ENCODE measurements around the gene SULF2.

The SULF2 gene

DNA sequence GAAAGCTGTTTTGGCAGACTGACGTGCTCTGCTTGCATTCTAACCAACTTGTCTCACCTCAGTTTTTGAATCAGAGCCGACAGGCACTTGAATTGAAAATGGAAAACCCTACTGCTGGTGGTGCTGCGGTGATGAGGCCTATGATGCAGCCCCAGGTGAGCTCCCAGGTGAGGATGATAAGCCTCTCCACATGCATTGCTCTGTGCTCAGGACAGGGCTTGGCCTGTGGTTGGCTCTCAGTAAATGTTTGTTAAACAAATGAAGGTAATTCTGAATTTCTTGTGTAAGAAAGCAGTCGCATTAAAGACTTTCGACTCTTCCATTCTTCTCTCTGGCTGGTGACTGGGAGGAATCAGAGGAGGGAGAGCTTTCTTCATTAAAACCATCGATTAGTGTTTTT is 136.3 kb downstream of the SULF2 start:
- no peak for DNase-seq (ENCODE audit: low read depth in 2 of 2)

DNA sequence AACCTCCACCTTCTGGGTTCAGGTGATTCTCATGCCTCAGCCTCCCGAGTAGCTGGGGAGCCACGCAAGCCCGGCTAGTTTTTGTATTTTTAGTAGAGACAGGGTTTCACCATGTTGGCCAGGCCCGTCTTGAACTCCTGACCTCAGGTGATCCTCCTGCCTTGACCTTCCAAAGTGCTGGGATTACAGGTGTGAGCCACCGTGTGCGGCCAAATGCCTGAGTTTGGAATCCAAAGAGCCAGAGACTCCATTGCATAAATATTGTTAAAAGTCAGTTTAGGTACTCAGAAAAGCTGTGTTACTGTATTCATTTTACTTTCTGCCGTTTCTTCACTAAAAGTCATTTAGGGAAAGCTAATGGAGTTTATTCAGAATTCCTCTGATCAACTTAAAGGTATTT is 137.3 kb downstream of the SULF2 start:
- no peak for DNase-seq (ENCODE audit: low read depth in 2 of 2)

DNA sequence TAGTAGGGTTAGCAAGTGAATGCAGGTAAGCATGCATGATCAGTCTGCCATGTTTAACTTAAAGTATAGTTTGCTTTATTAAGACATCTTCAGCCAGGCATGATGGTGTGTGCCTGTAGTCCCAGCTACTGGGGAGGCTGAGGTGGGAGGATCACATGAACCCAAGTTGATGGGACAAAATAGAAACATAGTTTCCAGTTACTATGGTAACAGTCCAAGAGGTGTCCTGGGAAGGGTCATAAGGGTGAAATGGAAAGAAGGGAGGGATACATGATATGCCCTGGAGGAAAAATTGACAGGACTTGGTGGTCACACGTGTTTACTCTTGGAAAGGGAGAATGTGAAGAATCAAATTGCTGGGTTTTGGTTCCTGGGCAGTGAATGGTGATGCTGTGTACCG is 139.6 kb downstream of the SULF2 start:
- no peak for DNase-seq (ENCODE audit: low read depth in 2 of 2)

DNA sequence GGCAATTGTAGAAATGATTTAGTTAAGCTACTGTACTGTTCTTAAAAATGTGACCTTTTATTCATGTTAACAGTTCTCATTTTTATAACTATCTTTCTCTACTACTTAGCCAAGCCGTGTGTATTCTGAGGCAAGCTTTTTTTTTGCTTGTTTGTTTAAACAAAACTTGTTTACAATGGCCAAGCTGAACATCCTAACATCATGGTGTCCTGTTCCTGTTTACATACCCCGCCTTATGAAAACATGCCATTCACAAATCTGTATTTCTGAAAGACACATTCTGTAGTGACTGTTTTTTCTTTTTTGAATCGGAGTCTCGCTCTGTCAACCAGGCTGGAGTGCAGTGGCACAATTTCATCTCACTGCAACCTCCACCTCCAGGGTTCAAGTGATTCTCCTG is 142.7 kb downstream of the SULF2 start:
- DNase-seq (ENCODE audit: low read depth in 2 of 2) = no peak

DNA sequence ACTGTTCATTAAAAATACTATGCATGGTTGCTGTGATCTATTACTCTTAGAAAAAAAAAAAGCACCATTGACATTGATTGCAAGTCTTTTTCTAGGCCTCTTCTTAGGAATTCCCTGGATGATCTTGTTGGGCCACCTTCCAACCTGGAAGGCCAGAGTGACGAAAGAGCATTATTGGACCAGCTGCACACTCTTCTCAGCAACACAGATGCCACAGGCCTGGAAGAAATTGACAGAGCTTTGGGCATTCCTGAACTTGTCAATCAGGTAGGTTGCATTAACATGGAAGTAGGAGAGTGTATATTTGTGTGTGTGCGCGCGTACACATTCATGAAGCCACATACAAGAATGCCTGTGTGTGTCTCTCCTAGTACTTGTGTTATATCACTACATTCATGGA is 143.2 kb downstream of the SULF2 start:
- DNase-seq (ENCODE audit: low read depth in 2 of 2) = no peak

DNA sequence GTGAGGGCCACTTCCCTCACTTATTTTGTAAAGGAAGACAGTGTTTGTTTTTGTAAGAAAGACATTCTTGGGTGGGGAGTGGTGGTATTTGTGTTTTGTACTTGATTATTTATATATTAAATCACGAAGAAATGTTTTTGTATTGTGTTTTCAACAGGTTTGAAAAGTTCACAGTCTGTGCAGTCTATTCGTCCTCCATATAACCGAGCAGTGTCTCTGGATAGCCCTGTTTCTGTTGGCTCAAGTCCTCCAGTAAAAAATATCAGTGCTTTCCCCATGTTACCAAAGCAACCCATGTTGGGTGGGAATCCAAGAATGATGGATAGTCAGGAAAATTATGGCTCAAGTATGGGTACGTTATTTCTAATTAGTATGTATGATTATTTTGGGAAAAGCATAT is 146.4 kb downstream of the SULF2 start:
- DNase-seq (ENCODE audit: low read depth in 2 of 2) = no peak

DNA sequence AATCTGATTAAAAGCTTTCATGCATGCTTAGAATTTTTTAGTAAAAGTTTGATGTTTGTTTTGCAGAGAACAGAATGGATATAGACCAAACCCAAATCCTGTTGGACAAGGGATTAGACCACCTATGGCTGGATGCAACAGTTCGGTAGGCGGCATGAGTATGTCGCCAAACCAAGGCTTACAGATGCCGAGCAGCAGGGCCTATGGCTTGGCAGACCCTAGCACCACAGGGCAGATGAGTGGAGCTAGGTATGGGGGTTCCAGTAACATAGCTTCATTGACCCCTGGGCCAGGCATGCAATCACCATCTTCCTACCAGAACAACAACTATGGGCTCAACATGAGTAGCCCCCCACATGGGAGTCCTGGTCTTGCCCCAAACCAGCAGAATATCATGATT is 150.0 kb downstream of the SULF2 start:
- DNase-seq (ENCODE audit: low read depth in 2 of 2) = no peak

DNA sequence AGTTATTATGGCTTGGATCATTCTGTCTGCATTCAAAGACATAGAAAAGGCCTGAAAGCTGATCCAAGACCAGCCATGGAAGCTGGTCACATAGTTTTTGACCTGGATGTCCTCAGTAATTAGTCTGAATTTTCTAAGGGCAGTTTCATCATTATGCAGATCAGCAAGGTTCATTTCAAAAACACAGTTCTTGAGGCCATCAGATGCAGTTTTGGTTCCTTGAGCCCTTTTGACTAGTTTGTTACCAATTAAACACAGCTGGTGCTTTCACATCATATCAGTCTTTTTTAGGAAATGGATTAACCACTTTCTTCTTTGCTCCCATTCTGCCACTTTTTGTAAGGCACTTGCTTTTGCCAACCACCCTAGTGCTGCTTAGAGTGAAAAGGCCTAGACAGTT is 154.2 kb downstream of the SULF2 start:
- no peak for DNase-seq (ENCODE audit: low read depth in 2 of 2)

DNA sequence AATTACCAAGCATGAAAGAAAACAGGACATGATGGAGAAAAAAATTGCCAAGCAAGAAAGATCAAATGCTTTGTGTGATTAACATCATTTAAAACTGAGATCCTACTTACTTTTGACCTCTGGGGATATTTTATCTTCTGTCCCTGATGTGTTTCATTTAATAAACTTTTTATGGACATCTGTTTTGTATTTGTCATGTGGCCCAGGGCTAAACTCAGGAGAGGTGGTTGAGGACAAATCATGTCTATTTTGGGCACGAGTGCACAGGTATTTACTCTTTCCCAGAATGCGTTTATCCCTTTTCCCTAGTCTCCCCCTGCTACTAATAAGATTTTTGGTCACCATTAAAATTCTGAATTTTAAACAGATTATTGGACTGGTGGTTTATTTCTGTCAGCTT is 155.4 kb downstream of the SULF2 start:
- no peak for DNase-seq (ENCODE audit: low read depth in 2 of 2)

DNA sequence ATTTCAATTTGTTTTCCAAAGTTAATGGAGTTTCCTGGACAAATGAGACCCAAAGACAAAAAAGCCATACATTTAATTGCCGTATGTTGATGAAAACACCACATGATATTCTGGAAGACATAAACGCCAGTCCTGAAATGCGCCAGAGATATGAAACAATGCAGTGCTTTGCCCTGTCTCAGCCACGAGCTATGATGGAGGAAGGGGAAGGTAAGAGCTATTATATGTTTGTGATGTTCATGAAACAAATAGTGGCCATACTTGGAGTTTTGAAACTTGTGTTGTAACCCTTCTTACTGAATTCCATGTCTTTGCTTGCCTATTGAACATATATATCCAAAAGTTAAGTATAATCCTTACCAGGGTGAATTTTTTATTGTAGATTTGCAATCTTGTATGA is 157.7 kb downstream of the SULF2 start:
- no peak for DNase-seq (ENCODE audit: low read depth in 2 of 2)

DNA sequence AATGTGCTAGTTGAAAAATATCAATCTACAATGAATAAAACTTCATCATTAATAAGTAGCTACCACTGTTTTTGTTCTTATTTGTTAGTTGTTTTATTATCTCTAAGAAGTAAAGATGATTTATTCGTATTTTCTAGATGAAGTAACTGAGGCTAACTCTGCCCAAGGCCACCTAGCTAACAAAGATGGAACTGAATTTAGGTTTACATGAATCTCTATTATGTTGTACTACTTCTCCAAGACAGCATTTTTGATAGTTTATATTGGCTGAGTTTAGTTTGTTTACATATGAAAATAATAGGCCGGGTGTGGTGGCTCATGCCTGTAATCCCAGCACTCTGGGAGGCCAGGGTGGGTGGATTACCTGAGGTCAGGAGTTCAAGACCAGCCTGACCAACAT is 162.1 kb downstream of the SULF2 start:
- DNase-seq (ENCODE audit: low read depth in 2 of 2) = no peak

DNA sequence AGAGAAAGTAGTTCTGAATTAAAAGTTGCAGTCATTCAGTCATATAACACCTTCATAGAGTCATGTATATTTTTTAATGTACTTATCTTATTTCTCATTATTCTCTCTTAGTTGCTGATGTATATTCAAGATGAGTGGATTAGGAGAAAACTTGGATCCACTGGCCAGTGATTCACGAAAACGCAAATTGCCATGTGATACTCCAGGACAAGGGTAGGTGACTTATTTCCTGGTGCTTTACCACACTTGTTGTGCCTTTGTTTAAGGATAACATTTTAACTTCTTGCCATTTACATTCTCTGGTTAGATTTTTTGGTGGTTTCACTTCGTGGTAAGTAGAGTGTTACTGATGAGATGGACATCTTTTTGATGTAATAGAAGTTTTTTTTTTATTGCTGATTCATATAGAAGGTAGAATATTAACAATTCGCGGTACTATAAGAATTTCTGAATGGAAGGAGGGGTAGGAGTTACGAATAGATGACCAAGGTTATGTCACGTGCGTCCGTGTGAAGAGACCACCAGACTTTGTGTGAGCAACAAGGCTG is 163.1 kb downstream of the SULF2 start:
- DNase-seq (ENCODE audit: low read depth in 2 of 2) = no peak

DNA sequence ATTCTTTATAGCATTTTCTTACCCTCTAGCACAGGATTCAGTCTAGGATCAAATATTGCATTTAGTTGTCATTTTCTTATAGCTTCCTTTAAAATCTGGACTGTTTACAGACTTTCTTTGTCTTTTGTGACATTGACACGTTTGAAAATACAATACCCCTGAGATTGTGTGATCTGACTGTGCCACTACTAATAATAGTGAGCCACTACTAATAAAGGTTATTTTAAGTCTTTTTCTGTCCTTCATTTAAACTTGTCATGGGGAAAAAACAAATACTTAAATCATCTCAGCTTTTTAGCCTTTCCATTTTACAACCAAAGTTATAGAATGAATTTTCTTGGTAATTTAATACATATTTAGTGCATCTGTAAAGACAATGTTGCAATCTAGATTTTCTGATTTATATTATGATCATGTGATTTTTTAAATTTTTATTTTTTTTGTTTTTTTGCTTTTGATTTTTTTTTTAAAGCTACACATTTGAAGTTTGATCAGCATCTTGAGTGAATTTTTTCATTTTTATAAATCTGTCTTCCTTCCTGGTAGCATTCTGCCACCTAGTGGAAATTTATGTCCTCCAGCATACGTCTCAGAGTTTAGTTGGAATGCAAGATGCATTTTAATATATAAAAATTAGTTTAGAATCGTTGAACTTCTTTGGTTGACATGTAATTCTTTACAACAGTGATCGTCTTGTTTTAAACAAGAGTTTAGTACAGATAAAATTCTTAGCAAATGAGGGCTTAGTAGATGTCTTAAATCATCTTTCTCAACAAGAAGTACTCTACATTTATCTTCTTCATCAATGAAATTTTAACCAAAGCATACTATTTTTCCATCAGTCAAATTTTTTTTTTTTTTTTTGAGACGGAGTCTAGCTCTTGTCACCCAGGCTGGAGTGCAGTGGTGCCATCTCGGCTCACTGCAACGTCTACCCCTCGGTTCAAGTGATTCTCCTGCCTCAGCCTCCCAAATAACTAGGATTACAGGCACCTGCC is 164.2 kb downstream of the SULF2 start:
- no peak for DNase-seq (ENCODE audit: low read depth in 2 of 2)

DNA sequence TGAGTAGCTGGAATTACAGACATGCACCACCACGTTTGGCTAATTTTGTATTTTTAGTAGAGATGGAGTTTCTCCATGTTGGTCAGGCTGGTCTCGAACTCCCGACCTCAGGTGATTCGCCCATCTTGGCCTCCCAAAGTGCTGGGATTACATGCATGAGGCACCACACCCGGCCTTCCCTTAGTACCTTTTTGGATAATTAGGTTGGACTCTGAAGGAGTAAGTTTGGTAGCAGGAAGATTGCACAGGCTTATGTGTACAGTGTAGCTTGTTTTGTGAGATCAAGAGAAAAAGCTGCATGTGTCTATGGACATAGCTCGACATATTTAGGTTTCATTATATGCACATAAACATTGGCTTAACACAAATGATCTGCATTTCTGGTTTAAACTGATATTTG is 166.8 kb downstream of the SULF2 start:
- no peak for DNase-seq (ENCODE audit: low read depth in 2 of 2)

DNA sequence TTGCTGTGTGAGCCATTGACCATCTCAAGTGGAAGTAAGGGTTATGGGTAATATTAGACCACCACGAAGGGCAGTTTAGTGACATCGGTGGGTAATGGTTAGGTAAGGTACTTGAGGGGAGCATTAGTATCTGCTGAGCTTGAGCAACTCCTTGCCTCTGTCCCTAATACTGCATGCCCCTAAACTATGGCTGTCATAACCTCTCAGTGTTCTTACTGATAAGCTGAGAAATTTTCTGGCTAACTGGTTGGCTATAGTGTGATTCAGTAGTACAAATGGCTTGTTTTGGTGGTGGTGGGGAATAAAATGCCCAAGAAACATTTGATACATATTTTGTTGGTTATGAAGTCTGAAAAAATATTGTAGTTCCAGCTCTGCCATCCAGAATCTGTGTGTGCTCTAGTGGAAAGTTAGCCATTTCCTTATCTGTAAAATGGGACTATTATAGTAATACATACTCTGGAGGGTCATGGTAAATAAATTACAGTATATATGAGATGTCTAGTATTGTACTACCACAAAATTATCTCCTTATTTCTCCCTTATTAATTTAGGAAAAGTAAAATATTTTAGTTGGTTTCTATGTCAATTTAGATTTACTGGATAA is 170.5 kb downstream of the SULF2 start:
- no peak for DNase-seq (ENCODE audit: low read depth in 2 of 2)

DNA sequence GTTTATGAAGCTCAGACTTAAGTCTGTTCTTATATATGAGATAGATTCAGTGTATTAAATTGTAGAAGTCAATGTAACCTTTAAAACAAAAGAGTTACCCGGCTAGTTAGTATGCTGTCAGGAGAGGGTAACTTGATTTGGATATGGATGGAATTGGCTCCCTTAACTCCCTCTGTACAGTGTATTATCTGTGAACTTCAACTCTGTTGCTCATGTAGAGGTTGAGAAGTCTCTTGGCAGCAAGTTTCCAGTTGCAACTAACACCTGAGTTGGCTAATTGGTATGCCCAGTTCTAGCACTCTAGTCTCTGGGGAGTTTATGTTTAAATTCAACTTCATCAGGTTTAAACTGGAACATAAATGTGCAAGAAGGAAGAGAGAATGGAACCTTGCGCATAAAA is 172.6 kb downstream of the SULF2 start:
- no peak for DNase-seq (ENCODE audit: low read depth in 2 of 2)

DNA sequence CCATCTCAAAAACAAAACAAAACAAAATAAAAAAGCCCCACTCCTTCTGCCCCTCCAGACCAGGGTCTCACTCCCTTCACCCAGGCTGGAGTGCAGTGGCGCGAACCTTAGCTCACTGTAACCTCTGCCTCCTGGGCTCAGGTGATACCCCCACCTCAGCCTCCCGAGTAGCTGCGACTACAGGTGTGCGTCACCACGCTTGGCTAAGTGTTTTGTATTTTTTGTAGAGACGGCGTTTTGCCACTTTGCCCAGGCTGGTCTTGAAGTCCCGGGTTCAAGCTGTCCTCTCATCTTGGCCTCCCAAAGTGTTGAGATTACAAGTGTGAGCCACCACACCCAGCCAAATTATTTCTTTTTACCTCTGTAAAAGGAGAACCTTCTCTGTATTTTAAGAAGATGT is 173.5 kb downstream of the SULF2 start:
- no peak for DNase-seq (ENCODE audit: low read depth in 2 of 2)

DNA sequence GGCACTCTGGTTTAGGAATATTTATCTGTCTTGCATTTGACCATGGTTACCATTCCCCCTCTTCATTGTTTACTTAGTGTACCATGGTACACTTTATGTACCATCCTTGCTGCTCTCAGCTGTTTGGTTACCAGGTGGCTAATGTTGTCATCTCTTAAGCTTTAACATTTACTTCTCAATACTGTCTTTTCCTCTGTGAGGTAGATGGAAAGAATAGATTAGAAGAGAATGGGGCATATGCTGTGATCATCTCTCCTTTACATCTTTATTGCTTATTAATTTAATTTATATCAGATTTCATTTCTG is 174.4 kb downstream of the SULF2 start:
- DNase-seq (ENCODE audit: low read depth in 2 of 2) = no peak

DNA sequence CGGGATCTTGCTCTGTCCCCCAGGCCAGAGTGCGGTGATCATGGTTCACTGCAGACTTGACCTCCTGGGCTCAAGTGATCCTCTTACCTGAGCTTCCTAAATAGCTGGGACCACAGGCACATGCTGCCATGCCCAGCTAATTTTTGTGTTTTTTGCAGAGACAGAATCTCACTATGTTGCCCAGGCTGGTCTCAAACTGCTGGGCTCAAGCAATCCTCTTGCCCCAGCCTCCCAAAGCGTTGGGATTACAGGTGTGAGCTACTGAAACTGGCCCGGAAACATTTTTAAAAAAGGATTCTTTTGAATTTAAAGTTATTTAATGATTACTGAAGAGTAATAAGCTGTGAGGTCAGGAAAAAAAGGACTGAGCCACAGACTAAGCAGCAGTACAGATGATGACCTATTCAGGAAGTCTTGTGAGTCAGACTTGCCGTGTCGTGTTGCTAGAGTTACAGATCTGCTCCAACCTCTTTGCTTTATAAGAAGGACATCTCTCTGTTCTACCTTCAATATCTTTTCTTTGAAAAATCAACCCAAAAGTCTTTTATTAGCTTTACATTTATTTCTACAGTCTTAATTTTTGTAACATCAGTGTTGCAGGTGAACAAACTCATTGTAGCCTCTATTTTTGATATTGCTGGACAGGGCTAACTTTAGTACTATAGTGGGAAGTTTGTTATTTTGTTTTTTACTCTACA is 174.9 kb downstream of the SULF2 start:
- peak; percentile 56 to 74 for DNase-seq (ENCODE audit: low read depth in 2 of 2)

DNA sequence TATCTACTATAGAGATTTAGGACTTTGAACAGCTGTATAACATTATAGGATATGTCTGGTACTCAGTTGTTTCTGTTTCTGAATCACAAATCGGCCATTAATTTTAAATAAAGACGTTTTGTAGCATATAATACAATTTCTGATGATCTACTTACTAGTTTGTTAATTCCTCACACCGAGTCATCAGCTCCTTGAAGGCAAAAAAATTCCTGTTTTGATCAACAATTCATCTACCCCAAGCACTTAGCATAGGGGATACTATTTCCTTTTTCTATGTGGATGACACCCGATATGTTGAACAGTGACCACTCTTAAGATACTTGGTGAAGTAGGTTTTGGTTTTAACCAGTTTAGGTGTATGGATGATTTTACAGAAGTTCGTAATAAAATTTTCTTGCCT is 176.3 kb downstream of the SULF2 start:
- DNase-seq (ENCODE audit: low read depth in 2 of 2) = no peak
